HepG2 (cell line): ENCODE measurements around the gene CNTD1. TPM values are rescaled to one million over a fixed set of nuclear protein-coding genes. Genes with fewer than 3 reads are reported as not detected.

Experiments
- ATF5 ChIP-seq: sonication (generic); formaldehyde crosslinking; IDR thresholded peaks from 2 replicates; pipeline ENCODE4 v1.4.0; 2020; ENCODE audit warnings: mild to moderate bottlenecking, low read depth, missing genetic modification reagents
- BRF2 ChIP-seq: sonication (generic); formaldehyde crosslinking; IDR thresholded peaks from 2 replicates; pipeline ENCODE4 v1.8.1; 2022; ENCODE audit warnings: mild to moderate bottlenecking, missing genetic modification reagents
- HNF1B ChIP-seq: sonication (generic); formaldehyde crosslinking; IDR thresholded peaks from 2 replicates; pipeline ENCODE4 v1.5.1; 2020; ENCODE audit warnings: mild to moderate bottlenecking, moderate library complexity, missing genetic modification reagents
- KDM5B ChIP-seq: sonication (generic); formaldehyde crosslinking; IDR thresholded peaks from 2 replicates; pipeline ENCODE4 v1.4.0; 2020; ENCODE audit warnings: missing genetic modification reagents, mild to moderate bottlenecking, borderline replicate concordance
- MAZ ChIP-seq, 2 experiments: sonication (generic) in 1 of 2; formaldehyde crosslinking in 1 of 2; IDR thresholded peaks; 2 replicates each; pipeline versions ENCODE4 v1.5.0 to v1.6.1; 2012 to 2020; ENCODE audit warnings: low read depth in 2 of 2, mild to moderate bottlenecking in 2 of 2, borderline replicate concordance in 1 of 2, improper control_type of control experiment in 1 of 2, low read length in 1 of 2, missing genetic modification reagents in 1 of 2, moderate library complexity in 1 of 2
- MBNL3 ChIP-seq: fragments of 250-450 bp; sonication (Bioruptor Pico); conservative IDR thresholded peaks from 2 replicates; pipeline ENCODE4 v1.8.0; 2022; ENCODE audit warnings: mild to moderate bottlenecking, inconsistent platforms
- NFE2L2 ChIP-seq: fragments of 150-350 bp; IDR thresholded peaks from 2 replicates; pipeline ENCODE4 v1.6.1; 2014; ENCODE audit warnings: low read length
- NONO ChIP-seq, 2 experiments: fragments of 450-650 bp in 1 of 2; sonication (generic) in 1 of 2; formaldehyde crosslinking in 1 of 2; IDR thresholded peaks in 1 of 2; conservative IDR thresholded peaks in 1 of 2; 2 replicates each; pipeline versions ENCODE4 v1.6.1 to v1.8.0; 2017 to 2022; ENCODE audit warnings: mild to moderate bottlenecking in 1 of 2, missing genetic modification reagents in 1 of 2, moderate library complexity in 1 of 2
- RXRB ChIP-seq: IDR thresholded peaks from 2 replicates; pipeline ENCODE4 v1.6.1; 2016; ENCODE audit warnings: borderline replicate concordance, missing genetic modification reagents, missing compliant biosample characterization
- SMYD3 ChIP-seq: sonication (generic); formaldehyde crosslinking; IDR thresholded peaks from 2 replicates; pipeline ENCODE4 v1.8.1; 2023; ENCODE audit warnings: mild to moderate bottlenecking, missing genetic modification reagents
- ZFP62 ChIP-seq: sonication (generic); formaldehyde crosslinking; IDR thresholded peaks from 2 replicates; pipeline ENCODE4 v1.4.0; 2020; ENCODE audit warnings: missing genetic modification reagents
- ZNF160 ChIP-seq: sonication (generic); formaldehyde crosslinking; IDR thresholded peaks from 2 replicates; pipeline ENCODE4 v1.8.0; 2022; ENCODE audit warnings: mild to moderate bottlenecking, inconsistent platforms, missing genetic modification reagents
- ZNF510 ChIP-seq: sonication (generic); formaldehyde crosslinking; IDR thresholded peaks from 2 replicates; pipeline ENCODE4 v1.4.0; 2020; ENCODE audit warnings: low read depth, mild to moderate bottlenecking, missing genetic modification reagents
- ZNF543 ChIP-seq: sonication (generic); formaldehyde crosslinking; IDR thresholded peaks from 2 replicates; pipeline ENCODE4 v1.4.0; 2020; ENCODE audit warnings: mild to moderate bottlenecking, missing genetic modification reagents
- ZNF607 ChIP-seq: sonication (generic); formaldehyde crosslinking; IDR thresholded peaks from 2 replicates; pipeline ENCODE4 v1.5.1; 2020; ENCODE audit warnings: missing genetic modification reagents, mild to moderate bottlenecking, borderline replicate concordance
- ZNF75D ChIP-seq: sonication (generic); formaldehyde crosslinking; IDR thresholded peaks from 2 replicates; pipeline ENCODE4 v1.8.1; 2023; ENCODE audit warnings: missing genetic modification reagents, mild to moderate bottlenecking, borderline replicate concordance
- ZSCAN29 ChIP-seq: sonication (generic); formaldehyde crosslinking; conservative IDR thresholded peaks from 2 replicates; pipeline ENCODE4 v1.4.0; 2020; ENCODE audit warnings: mild to moderate bottlenecking, missing genetic modification reagents
- polyA plus RNA-seq, 8 experiments: library from polyadenylated mRNA; depleted of rRNA in 3 of 8; stranded (reverse) in 7 of 8; unstranded in 1 of 8; fragments of >200 nt; fragmentation: Illumina TruSeq in 4 of 8; extraction: Trizol in 4 of 8; gene quantifications; 2 replicates each; pipeline versions ENCODE4 v1.2.1 to v1.2.3, GENCODE V29; 2011 to 2016; ENCODE audit warnings: low read depth in 4 of 8, missing spikeins in 1 of 8, mixed read lengths in 1 of 8; ENCODE audit not compliant: insufficient read depth in 1 of 8
- total RNA-seq, 5 experiments: library from RNA; depleted of rRNA; stranded (reverse); fragments of >200 nt; fragmentation: Illumina TruSeq; extraction: Trizol; gene quantifications; 2 replicates each; pipeline ENCODE4 v1.2.3, GENCODE V29; 2016; ENCODE audit warnings: low read depth in 1 of 5
- TF ChIP-seq, protein P1 (sequence below): sonication (generic); formaldehyde crosslinking; IDR thresholded peaks from 2 replicates; pipeline ENCODE4 v1.4.0; 2020; ENCODE audit warnings: missing genetic modification reagents, borderline replicate concordance
- TF ChIP-seq, protein P2 (sequence below): sonication (generic); formaldehyde crosslinking; IDR thresholded peaks from 2 replicates; pipeline ENCODE4 v1.5.0; 2020; ENCODE audit warnings: mild to moderate bottlenecking, missing genetic modification reagents

CNTD1 gene
- total and polyA plus RNA-seq, 2 of the 13 experiments (the other 11 are each of a cell fraction or from before 2014, with no cell fraction given) = 0.11 to 0.15 TPM

- TF ChIP-seq ZNF607 (CRISPR knock-in tag) (peak; percentile 70), SMYD3 (CRISPR knock-in tag) (peak; percentile 65; the same call in 1 of the 2 replicates), MAZ (IDR thresholded peaks at IDR 0.05; ENCODE audit: borderline replicate concordance, low read depth, low read length) (peak; percentile 8; the same call in 1 of the 2 replicates), MAZ (CRISPR knock-in tag; IDR thresholded peaks at IDR 0.05; ENCODE audit: low read depth) (peak; percentile 79), ZSCAN29 (CRISPR knock-in tag) (no peak), KDM5B (peak; percentile 57; the same call in 1 of the 2 replicates), ZNF75D (CRISPR knock-in tag) (0 out of 2 replicates have a peak, but pooled peaks have one; percentile 35), NONO (IDR thresholded peaks at IDR 0.05) (no peak), NONO (CRISPR knock-in tag; conservative IDR thresholded peaks at IDR 0.05) (peak; percentile 56), ZNF160 (CRISPR knock-in tag) (no peak), ZNF543 (CRISPR knock-in tag) (peak; percentile 11), BRF2 (CRISPR knock-in tag) (peak; percentile 70; the same call in 1 of the 2 replicates), HNF1B (CRISPR knock-in tag) (peak; percentile 86), RXRB (CRISPR knock-in tag) (peak; percentile 95), MBNL3 (CRISPR knock-in tag) (no peak), NFE2L2 (no peak), ZFP62 (CRISPR knock-in tag) (peak; percentile 59; the same call in 1 of the 2 replicates), ZNF510 (no peak), ATF5 (0 out of 2 replicates have a peak, but pooled peaks have one; percentile 31)
- TF ChIP-seq, protein P1, sequence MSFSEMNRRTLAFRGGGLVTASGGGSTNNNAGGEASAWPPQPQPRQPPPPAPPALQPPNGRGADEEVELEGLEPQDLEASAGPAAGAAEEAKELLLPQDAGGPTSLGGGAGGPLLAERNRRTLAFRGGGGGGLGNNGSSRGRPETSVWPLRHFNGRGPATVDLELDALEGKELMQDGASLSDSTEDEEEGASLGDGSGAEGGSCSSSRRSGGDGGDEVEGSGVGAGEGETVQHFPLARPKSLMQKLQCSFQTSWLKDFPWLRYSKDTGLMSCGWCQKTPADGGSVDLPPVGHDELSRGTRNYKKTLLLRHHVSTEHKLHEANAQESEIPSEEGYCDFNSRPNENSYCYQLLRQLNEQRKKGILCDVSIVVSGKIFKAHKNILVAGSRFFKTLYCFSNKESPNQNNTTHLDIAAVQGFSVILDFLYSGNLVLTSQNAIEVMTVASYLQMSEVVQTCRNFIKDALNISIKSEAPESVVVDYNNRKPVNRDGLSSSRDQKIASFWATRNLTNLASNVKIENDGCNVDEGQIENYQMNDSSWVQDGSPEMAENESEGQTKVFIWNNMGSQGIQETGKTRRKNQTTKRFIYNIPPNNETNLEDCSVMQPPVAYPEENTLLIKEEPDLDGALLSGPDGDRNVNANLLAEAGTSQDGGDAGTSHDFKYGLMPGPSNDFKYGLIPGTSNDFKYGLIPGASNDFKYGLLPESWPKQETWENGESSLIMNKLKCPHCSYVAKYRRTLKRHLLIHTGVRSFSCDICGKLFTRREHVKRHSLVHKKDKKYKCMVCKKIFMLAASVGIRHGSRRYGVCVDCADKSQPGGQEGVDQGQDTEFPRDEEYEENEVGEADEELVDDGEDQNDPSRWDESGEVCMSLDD (CRISPR knock-in tag) = no peak; the same call in 1 of the 2 replicates
- TF ChIP-seq, protein P2, sequence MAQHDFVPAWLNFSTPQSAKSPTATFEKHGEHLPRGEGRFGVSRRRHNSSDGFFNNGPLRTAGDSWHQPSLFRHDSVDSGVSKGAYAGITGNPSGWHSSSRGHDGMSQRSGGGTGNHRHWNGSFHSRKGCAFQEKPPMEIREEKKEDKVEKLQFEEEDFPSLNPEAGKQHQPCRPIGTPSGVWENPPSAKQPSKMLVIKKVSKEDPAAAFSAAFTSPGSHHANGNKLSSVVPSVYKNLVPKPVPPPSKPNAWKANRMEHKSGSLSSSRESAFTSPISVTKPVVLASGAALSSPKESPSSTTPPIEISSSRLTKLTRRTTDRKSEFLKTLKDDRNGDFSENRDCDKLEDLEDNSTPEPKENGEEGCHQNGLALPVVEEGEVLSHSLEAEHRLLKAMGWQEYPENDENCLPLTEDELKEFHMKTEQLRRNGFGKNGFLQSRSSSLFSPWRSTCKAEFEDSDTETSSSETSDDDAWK (CRISPR knock-in tag) = no peak
These were observed 18.5 kb upstream of the CNTD1 start, which contains the start of gene WNK4 (continued) for GRCh38 chr17:42779936-42780850.
